Activated B cell treated with CpG ODN at 0.5 μM for 24 hours (primary cell): ENCODE measurements around the gene CDT1. TPM values are rescaled to one million over a fixed set of nuclear protein-coding genes. Genes with fewer than 3 reads are reported as not detected.
"Not testable (repeated sequence)": the region's sequence is repeated elsewhere in the genome, so short reads cannot be mapped to it uniquely, and the experiment has no call there.

Experiments
- ATAC-seq: fragments of 200-7000 bp; cut with Tn5 transposase; one replicate; pipeline ENCODE4 v1.10.0; 2021; ENCODE audit warnings: low read depth, mild to moderate bottlenecking, moderate library complexity
- CTCF ChIA-PET: fragments of 350-600 bp; sonication (Branson Sonifier 250); formaldehyde crosslinking; loops from one replicate; lab custom pipeline; 2021; ENCODE audit warnings: antibody characterized with exemption; lab: Charles Lee
- POLR2A ChIA-PET: fragments of 350-600 bp; sonication (Branson Sonifier 250); formaldehyde crosslinking; loops from one replicate; lab custom pipeline; 2021; ENCODE audit warnings: antibody characterized with exemption; lab: Charles Lee
- DNase-seq: peaks from one replicate; pipeline ENCODE4 v3.0.0; 2022
- H3K27ac Mint-ChIP-seq: one replicate; pipeline ENCODE4 v1.8.0; 2020; ENCODE audit warnings: mixed read lengths
- H3K27me3 Mint-ChIP-seq: one replicate; pipeline ENCODE4 v1.8.0; 2021; ENCODE audit warnings: mixed read lengths
- H3K36me3 Mint-ChIP-seq: one replicate; pipeline ENCODE4 v1.8.0; 2021; ENCODE audit warnings: low read depth, mixed read lengths
- H3K4me1 Mint-ChIP-seq: one replicate; pipeline ENCODE4 v1.8.0; 2021; ENCODE audit warnings: mixed read lengths
- H3K4me3 Mint-ChIP-seq: one replicate; pipeline ENCODE4 v1.8.0; 2020; ENCODE audit warnings: mild to moderate bottlenecking, mixed read lengths
- H3K9me3 Mint-ChIP-seq: one replicate; pipeline ENCODE4 v1.8.0; 2020; ENCODE audit warnings: mixed read lengths
- intact Hi-C: fragments of 100-400 bp; cut with micrococcal nuclease; formaldehyde crosslinking; loops from one replicate; pipeline ENCODE4 v1.15.1; 2024
- total RNA-seq: library from RNA; stranded (reverse); gene quantifications from 2 replicates; pipeline ENCODE4 v1.2.3, GENCODE V29; 2022
- TF ChIP-seq, protein P1 (sequence below): fragments of 200-600 bp; IDR thresholded peaks from one replicate; pipeline ENCODE4 v1.8.0; 2022; ENCODE audit warnings: antibody characterized with exemption, mild to moderate bottlenecking

CDT1 gene
- total RNA-seq, 1 donor from 2014 or later, result 4.3 TPM

DNA sequence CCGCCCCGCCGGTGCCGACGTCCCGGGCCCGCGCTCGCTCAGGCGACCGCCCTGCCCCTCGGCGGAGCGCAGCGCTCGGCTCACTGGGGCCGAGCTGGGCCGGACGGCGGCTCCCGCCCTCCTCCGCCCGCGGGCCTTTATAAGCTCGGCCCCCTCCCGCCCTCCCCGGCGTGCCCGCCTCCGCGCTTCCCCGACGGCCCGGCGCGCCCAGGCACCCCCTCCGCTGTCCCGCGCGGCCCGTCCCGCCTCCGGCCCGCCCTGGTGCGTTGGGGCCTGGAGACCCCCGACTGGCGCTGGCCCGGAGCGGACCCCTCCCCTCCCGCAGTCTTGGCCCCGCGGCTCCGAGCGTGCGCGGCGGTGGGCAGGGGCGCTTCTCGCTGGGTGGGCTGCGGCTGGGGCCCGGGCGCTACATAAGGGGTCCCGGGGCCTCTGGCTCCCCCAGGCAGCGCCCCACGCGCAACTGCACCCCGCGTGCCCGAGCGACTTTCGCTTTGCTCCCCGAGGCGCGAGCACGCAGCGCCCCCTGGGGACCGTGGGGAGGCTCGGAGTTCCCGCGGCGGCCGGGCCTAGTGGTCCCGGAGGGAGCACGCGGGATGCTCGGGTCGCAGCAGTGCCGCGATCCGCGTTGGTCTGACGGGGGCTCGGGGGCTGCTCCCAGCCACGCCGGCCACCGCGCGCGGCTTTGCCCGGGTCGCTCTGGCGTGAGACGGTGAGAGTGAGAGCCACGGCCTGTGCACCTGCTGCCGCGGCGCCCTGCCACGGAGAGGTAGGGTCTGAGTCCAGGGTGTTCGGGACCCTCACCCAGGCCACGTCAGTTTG lies 18.3 kb upstream of the CDT1 start, which contains the start of gene PIEZO1:
Gene PIEZO1, minus strand, starts transcription at position 115 of the 819 bp plus-strand sequence. CDS start 256 bp downstream, outside the sequence.
- intact Hi-C loops, result loop anchor here (1.0 to 10.0 kb wide), 6 partner anchors 17 to 431 kb away; partner anchors contain the start of genes APRT, IL17C and ZNF778
- H3K4me1 Mint-ChIP-seq, result peaks cover 47% of the 10 kb centered on the region

DNA sequence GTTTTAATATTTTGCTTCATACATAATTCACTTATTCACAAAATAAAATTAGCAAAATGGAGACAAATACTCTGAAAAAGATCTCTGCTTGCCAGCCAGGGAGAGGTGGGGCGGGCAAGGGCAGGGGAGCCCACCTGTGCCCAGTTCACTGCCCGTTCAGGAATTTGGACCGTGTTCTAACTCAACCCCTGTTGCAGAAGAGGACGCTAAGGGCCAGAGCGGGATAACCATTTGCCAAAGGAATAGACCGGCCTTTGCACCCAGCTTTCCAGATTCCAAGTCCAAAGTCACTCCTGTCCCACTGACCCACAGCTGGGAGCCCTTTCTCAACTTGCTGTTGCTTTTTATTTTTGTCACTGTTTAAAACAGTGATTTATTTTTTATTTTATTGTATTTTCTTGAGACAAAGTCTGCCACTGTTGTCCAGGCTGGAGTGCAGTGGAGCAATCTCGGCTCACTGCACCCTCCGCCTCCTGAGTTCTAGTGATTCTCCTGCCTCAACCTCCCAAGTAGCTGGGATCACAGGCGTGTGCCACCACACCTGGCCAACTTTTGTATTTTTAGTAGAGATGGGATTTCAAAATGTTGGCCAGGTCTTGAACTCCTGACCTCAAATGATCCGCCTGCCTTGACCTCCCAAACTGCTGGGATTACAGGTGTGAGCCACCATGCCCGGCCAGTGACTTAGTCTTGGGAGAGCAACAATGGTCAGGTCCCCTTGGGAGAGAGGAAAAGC lies 15.8 kb upstream of the CDT1 start:
- Mint-ChIP-seq H3K27ac (peak overlapping the region; percentile 59), H3K9me3 (no peaks in the 10 kb centered on the region), H3K36me3 (no peaks in the 10 kb centered on the region), H3K27me3 (no peaks in the 10 kb centered on the region), H3K4me3 (no peak overlapping the region), H3K4me1 (peaks cover 42% of the 10 kb centered on the region)
- TF ChIP-seq, protein P1, sequence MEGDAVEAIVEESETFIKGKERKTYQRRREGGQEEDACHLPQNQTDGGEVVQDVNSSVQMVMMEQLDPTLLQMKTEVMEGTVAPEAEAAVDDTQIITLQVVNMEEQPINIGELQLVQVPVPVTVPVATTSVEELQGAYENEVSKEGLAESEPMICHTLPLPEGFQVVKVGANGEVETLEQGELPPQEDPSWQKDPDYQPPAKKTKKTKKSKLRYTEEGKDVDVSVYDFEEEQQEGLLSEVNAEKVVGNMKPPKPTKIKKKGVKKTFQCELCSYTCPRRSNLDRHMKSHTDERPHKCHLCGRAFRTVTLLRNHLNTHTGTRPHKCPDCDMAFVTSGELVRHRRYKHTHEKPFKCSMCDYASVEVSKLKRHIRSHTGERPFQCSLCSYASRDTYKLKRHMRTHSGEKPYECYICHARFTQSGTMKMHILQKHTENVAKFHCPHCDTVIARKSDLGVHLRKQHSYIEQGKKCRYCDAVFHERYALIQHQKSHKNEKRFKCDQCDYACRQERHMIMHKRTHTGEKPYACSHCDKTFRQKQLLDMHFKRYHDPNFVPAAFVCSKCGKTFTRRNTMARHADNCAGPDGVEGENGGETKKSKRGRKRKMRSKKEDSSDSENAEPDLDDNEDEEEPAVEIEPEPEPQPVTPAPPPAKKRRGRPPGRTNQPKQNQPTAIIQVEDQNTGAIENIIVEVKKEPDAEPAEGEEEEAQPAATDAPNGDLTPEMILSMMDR, result no peak
- DNase-seq, result no peak
- CTCF ChIA-PET, result interaction anchor here (0.7 to 5.9 kb wide), 6 partner anchors 11 to 51 kb away, joined by 3 to 56 read pairs (median 4); partner anchors contain the start of gene APRT
- intact Hi-C loops, result loop anchor here (10.0 kb wide), 1 partner anchor 153 kb away; the partner anchor contains the start of gene IL17C
- ATAC-seq, result no peak
- POLR2A ChIA-PET, result interaction anchor here (0.7 to 1.2 kb wide), 4 partner anchors 8 to 50 kb away, joined by 3 read pairs; no protein-coding TSS in a partner anchor

More for the DNA sequence above, 18.3 kb upstream of the CDT1 start, which contains the start of gene PIEZO1:
- TF ChIP-seq, protein P1, result no peak
- Mint-ChIP-seq H3K27ac (peak within 1 kb of the TSS; percentile 76), H3K27me3 (no peaks in the 10 kb centered on the region), H3K36me3 (no peaks in the 10 kb centered on the region), H3K9me3 (no peaks in the 10 kb centered on the region), H3K4me3 (peak within 1 kb of the TSS; percentile 85)
- POLR2A ChIA-PET, result interaction anchor here (0.7 to 5.6 kb wide), 5 partner anchors 17 to 834 kb away, joined by 6 to 52 read pairs (median 9); partner anchors contain the start of genes APRT and BANP
- CTCF ChIA-PET, result interaction anchor here (0.6 to 5.9 kb wide), 4 partner anchors 23 to 49 kb away, joined by 3 to 56 read pairs (median 3); no protein-coding TSS in a partner anchor
- peak; percentile 78 for DNase-seq
- ATAC-seq, result peak; percentile 28

DNA sequence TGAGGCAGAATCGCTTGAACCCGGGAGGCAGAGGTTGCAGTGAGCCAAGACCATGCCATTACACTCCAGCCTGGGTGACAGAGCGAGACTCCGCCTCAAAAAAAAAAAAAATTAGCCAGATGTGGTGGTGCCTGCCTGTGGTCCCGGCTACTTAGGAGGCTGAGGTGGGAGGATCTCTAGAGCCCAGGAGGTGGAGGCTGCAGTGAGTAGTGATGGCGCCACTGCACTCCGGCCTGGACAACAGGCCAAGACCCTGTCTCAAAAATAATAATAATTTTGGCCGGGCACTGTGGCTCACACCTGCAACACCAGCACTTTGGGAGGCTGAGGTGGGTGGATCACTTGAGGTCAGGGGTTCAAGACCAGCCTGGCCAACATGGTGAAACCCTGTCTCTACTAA lies 14.8 kb upstream of the CDT1 start:
- CTCF ChIA-PET, result interaction anchor here (5.9 kb wide), 1 partner anchor 52 kb away, joined by 56 read pairs; no protein-coding TSS in a partner anchor
- H3K27me3 Mint-ChIP-seq, H3K4me3 Mint-ChIP-seq, H3K36me3 Mint-ChIP-seq, H3K9me3 Mint-ChIP-seq, ATAC-seq, DNase-seq, POLR2A ChIA-PET, H3K27ac Mint-ChIP-seq: not testable (repeated sequence)
- intact Hi-C loops, result loop anchor here (10.0 kb wide), 1 partner anchor 154 kb away; the partner anchor contains the start of gene IL17C
- peaks cover 42% of the 10 kb centered on the region for H3K4me1 Mint-ChIP-seq

DNA sequence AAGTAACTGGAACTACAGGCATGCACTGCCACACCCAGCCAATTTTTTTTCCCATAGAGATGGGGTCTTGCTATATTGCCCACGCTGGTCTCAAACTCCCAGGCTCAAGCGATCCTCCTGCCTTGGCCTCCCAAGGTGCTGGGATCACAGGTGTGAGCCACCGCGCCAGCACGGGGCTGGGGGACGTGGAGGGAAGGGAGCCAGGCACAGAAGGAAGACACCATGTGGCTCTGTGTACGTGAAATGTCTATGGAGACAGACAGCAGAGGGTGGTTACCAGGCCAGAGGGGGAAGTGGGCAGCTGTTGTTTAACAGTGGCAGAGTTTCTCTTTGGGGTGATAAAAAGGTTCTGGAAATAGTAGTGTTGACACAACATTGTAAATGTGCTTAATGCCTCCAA lies 14.0 kb upstream of the CDT1 start:
- ATAC-seq, result no peak
- TF ChIP-seq, protein P1, result no peak
- intact Hi-C loops, result loop anchor here (10.0 kb wide), 1 partner anchor 155 kb away; the partner anchor contains the start of gene IL17C
- CTCF ChIA-PET, result no interaction called here
- no peaks in the 10 kb centered on the region for H3K27me3 Mint-ChIP-seq
- no peak for DNase-seq
- H3K9me3 Mint-ChIP-seq, result no peaks in the 10 kb centered on the region
- H3K4me1 Mint-ChIP-seq, result peaks cover 44% of the 10 kb centered on the region
- no peak overlapping the region for H3K4me3 Mint-ChIP-seq
- no peaks in the 10 kb centered on the region for H3K36me3 Mint-ChIP-seq
- H3K27ac Mint-ChIP-seq, result peak overlapping the region; percentile 21
- POLR2A ChIA-PET, result no interaction called here
